Measurements from ENCODE around the gene TMEM225. TPM values are rescaled to one million over a fixed set of nuclear protein-coding genes. Genes with fewer than 3 reads are reported as not detected.

The TMEM225 gene
- total RNA-seq, result not detected in 2 replicates

GRCh38 chr11:123885570-123885969 lies at the start of gene TMEM225:
TSS of gene TMEM225 (minus strand) at chr11:123885670. CDS start at chr11:123885425, 245 bp downstream.

GRCh38 chr11:123901867-123902266 lies 16.4 kb upstream of the TMEM225 start, which contains the start of gene OR8D4:
TSS of gene OR8D4 (plus strand) at chr11:123902167. CDS start at chr11:123906432, 4,265 bp downstream.

Other genes starting within 250 kb of the TMEM225 start
- 0.18 TPM in 1 of 2 replicates, not detected in the other for gene SCN3B, start 231.0 kb downstream of the TMEM225 start, total RNA-seq
- 2.9 and 5.7 TPM in 2 replicates for gene ZNF202, start 144.0 kb downstream of the TMEM225 start, total RNA-seq
- gene OR6X1, start 131.2 kb downstream of the TMEM225 start, total RNA-seq, result not detected in 2 replicates
- gene OR6M1, start 79.3 kb downstream of the TMEM225 start, total RNA-seq, result not detected in 2 replicates
- not detected in 2 replicates for gene OR8D4, start 16.5 kb upstream of the TMEM225 start, total RNA-seq
- gene OR4D5, start 53.9 kb upstream of the TMEM225 start, total RNA-seq, result not detected in 2 replicates
- gene OR6T1, start 58.2 kb upstream of the TMEM225 start, total RNA-seq, result not detected in 2 replicates
- gene OR10S1, start 92.1 kb upstream of the TMEM225 start, total RNA-seq, result not detected in 2 replicates
- gene OR10G6, start 109.5 kb upstream of the TMEM225 start, total RNA-seq, result not detected in 2 replicates
- gene OR10G4, start 127.3 kb upstream of the TMEM225 start, total RNA-seq, result not detected in 2 replicates
- gene OR10G9, start 137.3 kb upstream of the TMEM225 start, total RNA-seq, result not detected in 2 replicates
- gene OR10G8, start 141.1 kb upstream of the TMEM225 start, total RNA-seq, result not detected in 2 replicates
- not detected in 2 replicates for gene OR10G7, start 155.7 kb upstream of the TMEM225 start, total RNA-seq
- gene VWA5A, start 229.8 kb upstream of the TMEM225 start, total RNA-seq, result 10.1 and 14.5 TPM in 2 replicates

Measured in myometrial cell (primary cell).